GM18517 (cell line): ENCODE results near the gene GRIN3B.

Source experiments
- ATAC-seq: cut with Tn5 transposase; IDR thresholded peaks from one replicate; pipeline ENCODE4 v1.9.1; 2021; ENCODE audit warnings: mild to moderate bottlenecking, moderate library complexity; ENCODE audit not compliant: unreplicated experiment

The GRIN3B gene

GRCh38 chr19:1004803-1005664, 4.8 kb downstream of the GRIN3B start:
- ATAC-seq: no peak

GRCh38 chr19:1006711-1007398, 6.6 kb downstream of the GRIN3B start:
- ATAC-seq: no peak

GRCh38 chr19:1007399-1008251, 7.4 kb downstream of the GRIN3B start:
- ATAC-seq: no peak

GRCh38 chr19:1008268-1009040, 8.2 kb downstream of the GRIN3B start:
- ATAC-seq: no peak

GRCh38 chr19:1009041-1009980, 9.1 kb downstream of the GRIN3B start:
- ATAC-seq: no peak

GRCh38 chr19:1009981-1010538, 9.8 kb downstream of the GRIN3B start:
- no peak for ATAC-seq

- ATAC-seq: no peak
These were observed 10.6 kb downstream of the GRIN3B start for GRCh38 chr19:1010586-1011510.

- ATAC-seq: no peak
These were observed 11.7 kb downstream of the GRIN3B start for GRCh38 chr19:1011831-1012333.

GRCh38 chr19:1012334-1012733, 12.1 kb downstream of the GRIN3B start:
- ATAC-seq: no peak

GRCh38 chr19:1013218-1013617, 13.0 kb downstream of the GRIN3B start:
- no peak for ATAC-seq

- ATAC-seq: no peak
These were observed 14.2 kb downstream of the GRIN3B start for GRCh38 chr19:1014161-1015060.

- ATAC-seq: no peak
These were observed 15.0 kb downstream of the GRIN3B start for GRCh38 chr19:1015061-1015781.

GRCh38 chr19:1015782-1016646, 15.8 kb downstream of the GRIN3B start:
- ATAC-seq: no peak

- ATAC-seq: no peak
These were observed 16.5 kb downstream of the GRIN3B start for GRCh38 chr19:1016647-1017114.
